Urothelium cell line (cell line): ENCODE measurements around the gene TDP1.

ENCODE experiments used
- DNase-seq: peaks from one replicate; pipeline ENCODE4 v3.0.0; 2011; ENCODE audit warnings: low spot score, mixed read lengths
- FAIRE-seq: peaks from 2 replicates; lab custom pipeline; 2011; peaks lifted over from hg19 to GRCh38; lab: Jason Lieb, UNC

TDP1 gene

DNA sequence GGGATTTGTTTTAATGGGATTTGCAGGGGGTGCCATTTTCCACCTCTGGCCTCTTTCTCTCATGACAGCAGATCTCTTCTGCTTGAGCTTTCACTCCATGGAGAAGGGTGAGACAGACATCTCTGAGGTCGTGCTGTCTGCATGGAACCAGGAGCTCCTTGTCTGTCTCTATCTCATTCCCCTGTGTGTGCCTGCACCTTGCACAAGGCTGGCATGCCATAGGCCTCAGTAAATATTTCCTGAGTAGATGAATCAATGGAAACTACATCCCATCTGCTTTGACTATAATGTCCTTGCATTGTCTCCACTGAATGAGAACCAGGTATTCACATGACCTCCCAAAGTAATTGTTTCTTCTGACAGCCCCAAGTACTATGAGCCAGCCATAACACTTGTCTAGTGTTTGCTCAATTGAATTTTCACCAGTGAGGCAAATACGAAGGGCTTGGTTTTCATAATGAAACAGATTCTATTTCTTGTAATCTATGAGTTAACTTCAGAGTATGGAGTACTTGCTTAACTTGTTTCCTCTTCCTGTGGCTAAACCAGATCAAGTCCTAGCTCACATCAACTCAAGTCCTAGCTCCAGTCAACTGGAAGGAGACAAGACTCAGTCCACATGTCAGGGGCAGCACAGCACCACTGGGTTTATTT lies 138.3 kb downstream of the TDP1 start:
- no peak for DNase-seq
- no peak for FAIRE-seq
